WI38 (cell line): ENCODE measurements around the gene NOP10.

Source experiments
- H3K4me3 ChIP-seq: 2 replicates; pipeline ENCODE4 v1.5.1; 2011; ENCODE audit warnings: low read depth, mild to moderate bottlenecking, control low read depth, low read length
- CTCF ChIP-seq: IDR thresholded peaks from 2 replicates; pipeline ENCODE4 v1.5.1; 2012; ENCODE audit warnings: low read depth, mild to moderate bottlenecking, control low read depth, low read length

NOP10 gene

GRCh38 chr15:34370129-34370528 is 27.2 kb upstream of the NOP10 start:
- no peak for TF ChIP-seq CTCF
- H3K4me3 ChIP-seq = no peak overlapping the region

- peak within 1 kb of the TSS; percentile 89 for H3K4me3 ChIP-seq
- TF ChIP-seq CTCF = peak; percentile 93
Observed at GRCh38 chr15:34367101-34368081, 24.5 kb upstream of the NOP10 start, which contains the start of gene LPCAT4. Gene LPCAT4, minus strand, starts transcription at chr15:34367196. Its CDS starts 96 bp downstream, at chr15:34367100.

DNA sequence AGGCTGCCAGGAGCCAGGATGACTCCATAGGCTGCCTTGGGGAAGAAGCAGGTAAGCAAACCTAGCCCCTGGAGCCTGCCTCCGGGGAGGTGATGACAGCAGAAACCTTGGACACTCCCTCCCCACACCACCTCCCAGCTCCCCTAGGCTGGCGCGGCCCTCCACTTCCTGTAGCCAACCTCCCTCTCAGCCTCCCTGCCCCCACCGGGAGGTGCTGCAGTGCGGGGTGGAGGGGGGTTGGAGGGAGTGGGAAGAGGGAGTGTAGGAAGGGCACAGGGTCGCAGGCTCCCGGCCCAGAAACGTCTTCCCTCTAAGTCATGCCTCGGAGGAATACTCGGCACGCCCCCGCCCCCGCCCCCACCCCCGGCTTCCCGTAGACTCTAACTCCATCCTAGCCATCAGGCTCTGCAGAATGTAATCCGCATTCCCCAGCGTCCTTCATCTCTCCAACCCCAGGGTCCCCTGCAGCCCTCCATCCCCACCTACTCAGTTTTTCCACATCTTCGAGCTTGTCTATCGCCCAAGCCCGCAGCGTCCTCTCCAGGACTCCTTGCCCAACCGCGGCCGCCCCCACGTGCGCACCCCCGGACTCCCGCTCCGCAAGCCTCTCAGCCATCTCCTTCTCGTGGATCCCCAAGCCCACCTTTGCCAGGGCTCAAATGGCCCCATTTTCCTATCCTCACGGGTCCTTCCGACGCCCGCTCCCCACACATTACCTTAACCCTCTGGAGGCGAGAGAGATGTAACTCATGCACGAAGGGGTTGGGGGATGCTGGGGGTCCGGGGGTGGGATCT is 23.5 kb upstream of the NOP10 start:
- peak overlapping the region; percentile 89 for H3K4me3 ChIP-seq
- no peak for TF ChIP-seq CTCF

- no peak for TF ChIP-seq CTCF
Observed at GRCh38 chr15:34365836-34366235, 22.9 kb upstream of the NOP10 start.

GRCh38 chr15:34365091-34365825 is 22.3 kb upstream of the NOP10 start:
- peak overlapping the region; percentile 89 for H3K4me3 ChIP-seq
- TF ChIP-seq CTCF = no peak

More at GRCh38 chr15:34365836-34366235, 22.9 kb upstream of the NOP10 start:
- peak overlapping the region; percentile 89 for H3K4me3 ChIP-seq

- no peak for TF ChIP-seq CTCF
Observed at GRCh38 chr15:34364041-34364440, 21.1 kb upstream of the NOP10 start.

More at GRCh38 chr15:34364041-34364440, 21.1 kb upstream of the NOP10 start:
- no peak overlapping the region for H3K4me3 ChIP-seq
